Esophagus muscularis mucosa (tissue), 4 donors: Measurements from ENCODE around the gene CNTNAP2.

Experiments
- CTCF ChIP-seq, 3 experiments: fragments of 200-600 bp in 2 of 3; fragments of 450-650 bp in 1 of 3; sonication (generic) in 2 of 3; IDR thresholded peaks; one replicate each; pipeline ENCODE4 v1.5.1; 2017 to 2019; ENCODE audit warnings: antibody characterized with exemption in 3 of 3, mild to moderate bottlenecking in 2 of 3, moderate library complexity in 1 of 3
- EP300 ChIP-seq: sonication (generic); formaldehyde crosslinking; IDR thresholded peaks from one replicate; pipeline ENCODE4 v1.6.1; 2017; ENCODE audit warnings: antibody characterized with exemption
- POLR2A ChIP-seq: fragments of 450-650 bp; IDR thresholded peaks from one replicate; pipeline ENCODE4 v1.6.1; 2017; ENCODE audit warnings: antibody characterized with exemption, moderate library complexity, mild to moderate bottlenecking, low read depth

DNA sequence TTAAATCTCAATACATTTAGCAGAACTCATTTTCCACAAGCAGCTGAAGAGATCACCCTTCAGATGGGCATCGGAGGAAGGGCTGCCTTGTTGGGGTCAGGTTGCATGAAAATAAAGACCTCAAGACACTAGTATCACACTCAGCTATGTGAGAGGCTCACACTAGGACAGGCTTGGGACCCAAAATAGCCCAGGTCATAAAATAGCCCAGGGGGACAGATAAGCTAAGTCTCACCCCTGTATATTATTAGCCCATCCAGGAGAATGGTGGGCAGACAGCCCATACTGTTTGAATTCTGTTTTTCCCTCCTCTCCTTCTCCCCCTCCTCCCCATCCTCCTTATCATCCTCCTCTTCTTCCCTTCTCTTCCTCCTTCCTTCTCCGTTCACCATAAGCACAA lies 2058.9 kb downstream of the CNTNAP2 start:
- TF ChIP-seq CTCF (IDR thresholded peaks at IDR 0.05): no peak
- no peak for TF ChIP-seq POLR2A
- no peak for TF ChIP-seq EP300
